B cell (primary cell): ENCODE data around the gene LANCL2. TPM values are rescaled to one million over a fixed set of nuclear protein-coding genes. Genes with fewer than 3 reads are reported as not detected.
"Not testable (repeated sequence)": the region's sequence is repeated elsewhere in the genome, so short reads cannot be mapped to it uniquely, and the experiment has no call there.

Experiments used
- ATAC-seq: fragments of 200-7000 bp; cut with Tn5 transposase; one replicate; pipeline ENCODE4 v1.10.0; 2021; ENCODE audit warnings: low read depth, mild to moderate bottlenecking, moderate number of reproducible peaks, moderate library complexity
- CTCF ChIA-PET: fragments of 350-600 bp; sonication (Branson Sonifier 250); formaldehyde crosslinking; loops from one replicate; lab custom pipeline; 2021; ENCODE audit warnings: antibody characterized with exemption, inconsistent platforms; lab: Charles Lee
- POLR2A ChIA-PET: fragments of 350-600 bp; sonication (Branson Sonifier 250); formaldehyde crosslinking; loops from one replicate; lab custom pipeline; 2021; ENCODE audit warnings: antibody characterized with exemption; lab: Charles Lee
- DNase-seq: peaks from one replicate; pipeline ENCODE4 v3.0.0; 2013
- H2AFZ ChIP-seq: 2 replicates; pipeline ENCODE4 v1.6.1; 2012; ENCODE audit warnings: mild to moderate bottlenecking, low read depth, low read length; ENCODE audit not compliant: insufficient read depth, poor library complexity, severe bottlenecking
- H3K27ac ChIP-seq, 2 donors: 1 replicate in 1 of 2; 2 replicates in 1 of 2; pipeline ENCODE4 v1.5.1; 2012 to 2013; ENCODE audit warnings: low read length in 2 of 2, mild to moderate bottlenecking in 2 of 2, moderate library complexity in 1 of 2
- H3K27me3 ChIP-seq, 4 experiments: fragments of 200-600 bp in 1 of 4; sonication (generic) in 1 of 4; replicated peaks in 1 of 4; 1 replicate in 2 of 4; 2 replicates in 2 of 4; pipeline versions ENCODE4 v1.6.1 to v1.7.0; 2013 to 2016; ENCODE audit warnings: low read length in 3 of 4, mild to moderate bottlenecking in 2 of 4, mixed read lengths in 1 of 4, moderate library complexity in 1 of 4; ENCODE audit not compliant: insufficient read depth in 4 of 4, control insufficient read depth in 3 of 4; ENCODE audit errors: control extremely low read depth in 1 of 4
- H3K36me3 ChIP-seq, 2 experiments: replicated peaks in 1 of 2; 1 replicate in 1 of 2; 2 replicates in 1 of 2; pipeline versions ENCODE4 v1.6.1 to v1.7.1; 2013; ENCODE audit warnings: low read length in 1 of 2; ENCODE audit not compliant: insufficient read depth in 2 of 2, control insufficient read depth in 1 of 2; ENCODE audit errors: control extremely low read depth in 1 of 2, extremely low read depth in 1 of 2
- H3K4me1 ChIP-seq, 2 donors: fragments of 200-600 bp in 1 of 2; sonication (generic) in 1 of 2; 1 replicate in 1 of 2; 2 replicates in 1 of 2; pipeline versions ENCODE4 v1.5.1 to v1.6.1; 2013 to 2017; ENCODE audit warnings: low read length in 2 of 2; ENCODE audit not compliant: control insufficient read depth in 2 of 2, insufficient read depth in 2 of 2
- H3K4me2 ChIP-seq: replicated peaks from 2 replicates; pipeline ENCODE3; 2012; ENCODE audit warnings: mild to moderate bottlenecking, low read depth, low read length; ENCODE audit not compliant: poor library complexity, severe bottlenecking
- H3K4me3 ChIP-seq, 5 experiments: fragments of 200-600 bp in 1 of 5; sonication (generic) in 1 of 5; 1 replicate in 3 of 5; 2 replicates in 2 of 5; pipeline versions ENCODE4 v1.5.1 to v1.7.0; 2011 to 2016; ENCODE audit warnings: low read length in 4 of 5, mild to moderate bottlenecking in 4 of 5, low read depth in 2 of 5, control low read depth in 1 of 5, moderate library complexity in 1 of 5; ENCODE audit not compliant: insufficient read depth in 1 of 5; ENCODE audit errors: control extremely low read depth in 1 of 5, extremely low read depth in 1 of 5
- H3K79me2 ChIP-seq: fragments of 200-600 bp; sonication (generic); one replicate; pipeline ENCODE4 v1.6.0; 2016; ENCODE audit warnings: low read length; ENCODE audit not compliant: control insufficient read depth, insufficient read depth
- H3K9ac ChIP-seq: fragments of 200-600 bp; sonication (generic); 2 replicates; pipeline ENCODE4 v1.6.1; 2017; ENCODE audit warnings: mild to moderate bottlenecking, low read length, moderate library complexity
- H3K9me3 ChIP-seq, 3 donors: one replicate each; pipeline versions ENCODE4 v1.6.1 to v1.7.1; 2013; ENCODE audit warnings: low read length in 2 of 3; ENCODE audit not compliant: control insufficient read depth in 2 of 3, insufficient read depth in 1 of 3; ENCODE audit errors: control extremely low read depth in 1 of 3
- H4K20me1 ChIP-seq: 2 replicates; pipeline ENCODE4 v1.6.0; 2012; ENCODE audit warnings: mild to moderate bottlenecking, low read length; ENCODE audit not compliant: insufficient read depth, control insufficient read depth, poor library complexity, severe bottlenecking
- H3K27ac Mint-ChIP-seq: one replicate; pipeline ENCODE4 v1.8.0; 2021; ENCODE audit warnings: mixed read lengths
- H3K27me3 Mint-ChIP-seq: one replicate; pipeline ENCODE4 v1.8.0; 2021; ENCODE audit warnings: mixed read lengths
- H3K4me1 Mint-ChIP-seq: one replicate; pipeline ENCODE4 v1.8.0; 2021; ENCODE audit warnings: mixed read lengths
- H3K4me3 Mint-ChIP-seq: one replicate; pipeline ENCODE4 v1.8.0; 2021; ENCODE audit warnings: mixed read lengths
- H3K9me3 Mint-ChIP-seq: one replicate; pipeline ENCODE4 v1.8.0; 2022; ENCODE audit warnings: mixed read lengths; ENCODE audit not compliant: insufficient read depth
- EZH2 ChIP-seq: IDR thresholded peaks from 2 replicates; pipeline ENCODE4 v1.6.1; 2012; ENCODE audit warnings: borderline replicate concordance, low read depth, mild to moderate bottlenecking, moderate library complexity, low read length; ENCODE audit not compliant: insufficient read depth, poor library complexity, severe bottlenecking
- WGBS: methylation state at CpG from one replicate; pipeline ENCODE4 v1.1.5; 2013; ENCODE audit warnings: missing lambda C conversion rate; ENCODE audit not compliant: insufficient coverage; 5-methylcytosine and 5-hydroxymethylcytosine counted together
- intact Hi-C: fragments of 100-400 bp; cut with micrococcal nuclease; formaldehyde crosslinking; loops from one replicate; pipeline ENCODE4 v1.10.0; 2022
- polyA plus RNA-seq: library from polyadenylated mRNA; depleted of rRNA; stranded (reverse); fragments of >200 nt; gene quantifications from 2 replicates; pipeline ENCODE4 v1.2.3, GENCODE V29; 2012
- total RNA-seq, 2 donors: library from RNA; stranded (reverse); fragments of 120-200 nt in 1 of 2; gene quantifications; 1 replicate in 1 of 2; 2 replicates in 1 of 2; pipeline versions ENCODE4 v1.2.3 to v1.2.4, GENCODE V29; 2013 to 2022
- TF ChIP-seq, protein P1 (sequence below): fragments of 200-600 bp; IDR thresholded peaks from one replicate; pipeline ENCODE4 v1.8.0; 2022; ENCODE audit warnings: antibody characterized with exemption, mild to moderate bottlenecking

Gene LANCL2
- total and polyA plus RNA-seq, 2 donors (not counting 1 experiment from before 2014, with no cell fraction given), result 3.5 to 8.1 TPM

DNA sequence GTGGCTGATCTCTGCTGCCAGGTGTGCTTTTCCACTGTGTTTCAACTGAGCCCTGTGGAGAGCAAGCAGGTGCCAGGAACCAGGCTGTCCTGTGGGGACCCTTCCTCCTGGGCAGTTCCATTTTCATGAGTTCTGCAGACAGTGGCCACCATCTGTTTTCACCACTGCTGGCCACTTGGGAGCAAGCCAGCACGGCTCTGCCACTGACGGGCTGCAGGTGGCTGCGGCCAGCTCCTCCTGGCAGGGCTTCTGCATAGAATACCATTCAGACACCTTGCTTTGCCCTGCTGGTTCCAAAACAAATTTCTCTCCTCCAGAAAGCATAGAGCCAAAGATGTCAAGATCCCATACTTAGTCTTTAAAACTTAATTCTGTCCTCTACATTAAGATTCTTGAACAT, 48.3 kb downstream of the LANCL2 start:
- intact Hi-C loops, result no loop called here
- TF ChIP-seq, protein P1, sequence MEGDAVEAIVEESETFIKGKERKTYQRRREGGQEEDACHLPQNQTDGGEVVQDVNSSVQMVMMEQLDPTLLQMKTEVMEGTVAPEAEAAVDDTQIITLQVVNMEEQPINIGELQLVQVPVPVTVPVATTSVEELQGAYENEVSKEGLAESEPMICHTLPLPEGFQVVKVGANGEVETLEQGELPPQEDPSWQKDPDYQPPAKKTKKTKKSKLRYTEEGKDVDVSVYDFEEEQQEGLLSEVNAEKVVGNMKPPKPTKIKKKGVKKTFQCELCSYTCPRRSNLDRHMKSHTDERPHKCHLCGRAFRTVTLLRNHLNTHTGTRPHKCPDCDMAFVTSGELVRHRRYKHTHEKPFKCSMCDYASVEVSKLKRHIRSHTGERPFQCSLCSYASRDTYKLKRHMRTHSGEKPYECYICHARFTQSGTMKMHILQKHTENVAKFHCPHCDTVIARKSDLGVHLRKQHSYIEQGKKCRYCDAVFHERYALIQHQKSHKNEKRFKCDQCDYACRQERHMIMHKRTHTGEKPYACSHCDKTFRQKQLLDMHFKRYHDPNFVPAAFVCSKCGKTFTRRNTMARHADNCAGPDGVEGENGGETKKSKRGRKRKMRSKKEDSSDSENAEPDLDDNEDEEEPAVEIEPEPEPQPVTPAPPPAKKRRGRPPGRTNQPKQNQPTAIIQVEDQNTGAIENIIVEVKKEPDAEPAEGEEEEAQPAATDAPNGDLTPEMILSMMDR, result no peak
- no peak for TF ChIP-seq EZH2
- no peak overlapping the region for H3K9ac ChIP-seq
- no peak overlapping the region for H3K27ac Mint-ChIP-seq
- no peaks in the 10 kb centered on the region for H3K27me3 Mint-ChIP-seq
- H3K4me1 Mint-ChIP-seq, result peaks cover 6% of the 10 kb centered on the region
- H3K4me1 ChIP-seq, result no peaks in the 10 kb centered on the region
- DNase-seq, result no peak
- no peaks in the 10 kb centered on the region for H3K9me3 ChIP-seq
- no peaks in the 10 kb centered on the region for H3K27me3 ChIP-seq
- no peak overlapping the region for H3K4me2 ChIP-seq
- 96% methylated on average over 3 of the region's 3 CpGs for WGBS
- no peak overlapping the region for H3K27ac ChIP-seq
- no peaks in the 10 kb centered on the region for H3K36me3 ChIP-seq
- ATAC-seq, result no peak
- H2AFZ ChIP-seq, result no peak overlapping the region
- POLR2A ChIA-PET, result no interaction called here
- CTCF ChIA-PET, result interaction anchor here (1.0 to 6.7 kb wide), 5 partner anchors 11 to 659 kb away, joined by 3 to 111 read pairs (median 5); no protein-coding TSS in a partner anchor
- H3K4me3 ChIP-seq, result no peak overlapping the region
- no peaks in the 10 kb centered on the region for H3K9me3 Mint-ChIP-seq
- no peak overlapping the region for H3K4me3 Mint-ChIP-seq
- no peaks in the 10 kb centered on the region for H4K20me1 ChIP-seq
- no peaks in the 10 kb centered on the region for H3K79me2 ChIP-seq

DNA sequence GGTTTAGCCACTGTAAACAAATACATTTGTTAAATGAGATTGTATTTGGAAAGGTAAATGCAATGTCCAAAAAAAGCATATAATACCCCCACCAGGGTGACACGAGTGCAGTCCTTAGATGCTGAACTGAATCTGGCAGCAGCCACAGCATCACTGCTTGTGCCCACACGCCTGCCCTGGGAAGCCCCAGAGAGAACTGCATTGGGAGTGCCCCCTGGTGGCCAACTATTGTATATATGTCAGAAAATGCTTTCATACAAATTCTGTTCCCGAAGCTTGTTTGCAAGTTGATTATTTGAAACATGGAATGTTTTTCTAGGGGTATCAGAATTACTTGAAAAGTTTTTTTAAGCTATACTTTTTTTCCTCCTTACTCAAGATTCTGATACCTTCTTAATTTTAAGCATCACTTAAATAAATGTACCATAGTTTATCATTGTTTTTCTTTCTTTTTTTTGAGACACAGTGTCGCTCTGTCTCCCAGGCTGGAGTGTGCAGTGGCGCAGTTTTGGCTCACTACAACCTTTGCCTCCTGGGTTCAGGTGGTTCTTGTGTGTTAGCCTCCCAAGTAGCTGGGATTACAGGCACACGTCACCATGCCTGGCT, 50.1 kb downstream of the LANCL2 start:
- Histone ChIP-seq H3K4me2 (no peak overlapping the region), H3K4me1 (no peaks in the 10 kb centered on the region), H3K27me3 (no peaks in the 10 kb centered on the region), H3K4me3 (no peak overlapping the region), H3K9me3 (no peaks in the 10 kb centered on the region), H3K9ac (no peak overlapping the region), H2AFZ (no peak overlapping the region), H3K36me3 (no peaks in the 10 kb centered on the region), H3K27ac (no peak overlapping the region), H4K20me1 (no peaks in the 10 kb centered on the region), H3K79me2 (no peaks in the 10 kb centered on the region)
- Mint-ChIP-seq H3K9me3 (no peaks in the 10 kb centered on the region), H3K27me3 (no peaks in the 10 kb centered on the region), H3K4me1 (peaks cover 2% of the 10 kb centered on the region), H3K4me3 (no peak overlapping the region), H3K27ac (no peak overlapping the region)
- DNase-seq (peak; percentile 81), ATAC-seq (peak; percentile 96)
- TF ChIP-seq, protein P1, result peak; percentile 88
- no peak for TF ChIP-seq EZH2
- WGBS, result 90% methylated on average over 3 of the region's 6 CpGs
- ChIA-PET CTCF (interaction anchor here (0.6 to 6.7 kb wide), 24 partner anchors 9 to 1306 kb away, joined by 3 to 111 read pairs (median 4); partner anchors contain the start of gene SEC61G), POLR2A (interaction anchor here (0.7 to 0.9 kb wide), 2 partner anchors 9 to 152 kb away, joined by 4 read pairs; no protein-coding TSS in a partner anchor)
- intact Hi-C loops, result loop anchor here (2.0 to 5.0 kb wide), 2 partner anchors 50 to 182 kb away; partner anchors contain the start of gene LANCL2

DNA sequence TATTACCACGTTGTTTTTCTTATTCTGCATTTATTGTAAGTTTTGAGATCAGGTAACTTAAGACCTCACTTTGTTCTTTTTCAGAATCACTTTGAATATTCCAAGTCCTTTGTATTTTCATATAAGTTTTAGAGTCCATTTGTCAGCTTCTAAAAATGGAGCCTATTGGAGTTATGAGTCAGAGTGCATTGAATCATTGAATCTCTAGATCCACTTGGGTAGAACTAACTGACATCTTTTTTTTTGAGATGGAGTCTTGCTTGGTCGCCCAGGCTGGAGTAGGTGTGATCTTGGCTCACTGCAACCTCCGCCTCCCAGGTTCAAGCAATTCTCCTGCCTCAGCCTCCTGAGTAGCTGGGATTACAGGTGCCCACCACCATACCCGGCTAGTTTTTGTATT, 52.3 kb downstream of the LANCL2 start:
- not testable (repeated sequence) for H3K27ac Mint-ChIP-seq, H3K27me3 Mint-ChIP-seq, H3K4me3 Mint-ChIP-seq

More for the DNA sequence above, 52.3 kb downstream of the LANCL2 start:
- H2AFZ ChIP-seq, H3K4me2 ChIP-seq, H3K27ac ChIP-seq, H3K9me3 Mint-ChIP-seq, H3K4me1 Mint-ChIP-seq, H3K9ac ChIP-seq, H3K9me3 ChIP-seq, H3K79me2 ChIP-seq, ATAC-seq, DNase-seq, H3K4me1 ChIP-seq, H3K27me3 ChIP-seq, H4K20me1 ChIP-seq, H3K36me3 ChIP-seq, H3K4me3 ChIP-seq, POLR2A ChIA-PET: not testable (repeated sequence)
- WGBS, result 91% methylated on average over 3 of the region's 4 CpGs
- CTCF ChIA-PET, result interaction anchor here (6.7 kb wide), 1 partner anchor 138 kb away, joined by 111 read pairs; no protein-coding TSS in a partner anchor
- intact Hi-C loops, result loop anchor here (5.0 kb wide), 1 partner anchor 180 kb away; no protein-coding TSS in a partner anchor
